ENCODE measurements around the gene HEXA. TPM values are rescaled to one million over a fixed set of nuclear protein-coding genes. Genes with fewer than 3 reads are reported as not detected.

Gene HEXA
- total RNA-seq, 1 experiment from 2014 or later, result 197 TPM

Other genes starting within 250 kb of the HEXA start
- gene GRAMD2A, start 178.2 kb downstream of the HEXA start, total RNA-seq (2014; rRNA removed; shearing (Covaris generic); ENCODE audit: low replicate concordance), result 0.47 and 12.9 TPM in 2 replicates
- 3,717 and 4,058 TPM in 2 replicates for gene PKM, start 144.8 kb downstream of the HEXA start, total RNA-seq (2014; rRNA removed; shearing (Covaris generic); ENCODE audit: low replicate concordance)
- gene PARP6, start 103.5 kb downstream of the HEXA start, total RNA-seq (2014; rRNA removed; shearing (Covaris generic); ENCODE audit: low replicate concordance), result 11.6 and 20.6 TPM in 2 replicates
- 1.7 TPM in 1 of 2 replicates, not detected in the other for gene CELF6, start 55.9 kb downstream of the HEXA start, total RNA-seq (2014; rRNA removed; shearing (Covaris generic); ENCODE audit: low replicate concordance)
- not detected in 2 replicates for gene TMEM202, start 22.3 kb upstream of the HEXA start, total RNA-seq (2014; rRNA removed; shearing (Covaris generic); ENCODE audit: low replicate concordance)
- gene ARIH1, start 98.3 kb upstream of the HEXA start, total RNA-seq (2014; rRNA removed; shearing (Covaris generic); ENCODE audit: low replicate concordance), result 26.2 and 31.0 TPM in 2 replicates

Data from Caki2 (cell line).